Central memory CD8-positive, alpha-beta T cell (primary cell): ENCODE measurements around the gene BLOC1S1.

Experiments used
- ATAC-seq: fragments of 150-1000 bp; cut with Tn5 transposase; replicated peaks from 2 replicates; pipeline ENCODE4 v1.10.0; 2022; ENCODE audit warnings: mild to moderate bottlenecking, moderate FRiP score, moderate number of reproducible peaks; ENCODE audit not compliant: poor library complexity, severe bottlenecking; ENCODE audit errors: extremely low read depth
- DNase-seq, 2 donors: peaks; one replicate each; pipeline ENCODE4 v3.0.0; 2021; ENCODE audit warnings: low spot score in 2 of 2
- H3K27ac Mint-ChIP-seq: one replicate; pipeline ENCODE4 v1.8.0; 2022; ENCODE audit warnings: low read depth, mild to moderate bottlenecking, moderate library complexity, mixed read lengths
- H3K27me3 Mint-ChIP-seq: one replicate; pipeline ENCODE4 v1.8.0; 2022; ENCODE audit warnings: mixed read lengths
- H3K36me3 Mint-ChIP-seq: one replicate; pipeline ENCODE4 v1.8.0; 2022; ENCODE audit warnings: mild to moderate bottlenecking, moderate library complexity, mixed read lengths; ENCODE audit not compliant: insufficient read depth
- H3K4me1 Mint-ChIP-seq: one replicate; pipeline ENCODE4 v1.8.0; 2022; ENCODE audit warnings: mixed read lengths
- H3K4me3 Mint-ChIP-seq: one replicate; pipeline ENCODE4 v1.8.0; 2022; ENCODE audit warnings: mild to moderate bottlenecking, moderate library complexity, mixed read lengths
- H3K9me3 Mint-ChIP-seq: one replicate; pipeline ENCODE4 v1.8.0; 2022; ENCODE audit warnings: mixed read lengths

The BLOC1S1 gene

DNA sequence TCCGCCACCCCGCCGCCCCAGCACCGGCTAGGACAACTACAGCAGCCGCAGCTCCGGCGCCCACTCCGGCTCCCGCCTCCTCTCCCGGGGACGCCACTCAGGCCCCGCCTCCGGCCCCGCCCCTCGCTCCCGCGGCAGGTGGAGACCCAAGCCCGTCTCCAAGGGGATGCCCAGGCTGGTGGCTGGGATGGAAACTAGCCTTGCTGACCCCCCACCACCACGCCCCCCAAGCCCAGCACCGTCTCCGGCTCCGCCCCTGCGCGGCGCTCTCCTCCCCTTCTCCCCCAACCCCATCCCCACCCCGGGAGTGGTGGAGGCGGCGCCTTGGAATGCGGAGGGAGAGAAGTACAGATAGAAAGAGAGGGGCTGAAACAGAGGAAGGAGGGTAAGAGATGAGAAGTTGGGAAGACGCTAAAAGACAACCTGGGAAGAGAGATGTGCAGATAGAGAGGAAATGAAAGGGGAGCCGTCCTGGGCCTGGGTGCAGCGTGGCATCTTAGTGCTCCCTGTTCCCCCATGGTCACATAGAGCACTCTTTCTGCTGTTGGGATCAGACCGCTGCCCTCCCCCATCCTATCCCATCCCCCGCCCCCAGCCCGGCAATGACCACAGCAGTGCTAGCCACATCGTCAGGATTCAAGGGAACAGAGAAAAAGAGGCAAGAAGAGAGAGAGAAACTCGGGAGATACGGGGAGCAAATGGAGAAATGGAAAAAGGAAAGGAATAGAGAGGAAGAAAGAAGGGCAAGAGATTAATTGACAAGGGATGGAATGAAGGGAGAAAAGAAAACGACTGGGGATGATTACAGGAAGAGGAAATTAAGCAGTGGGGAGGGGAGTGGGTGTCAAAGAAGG, 7.8 kb upstream of the BLOC1S1 start, which contains the start of gene ITGA7:
Gene ITGA7, minus strand, starts transcription at position 64 of the 854 bp plus-strand sequence. CDS start 222 bp downstream, outside the sequence.
- peaks cover 20% of the 10 kb centered on the region for H3K4me1 Mint-ChIP-seq
- H3K36me3 Mint-ChIP-seq = peaks cover 2% of the 10 kb centered on the region
- ATAC-seq (peak; percentile 65), DNase-seq (no peak)
- peaks cover 39% of the 10 kb centered on the region for H3K27me3 Mint-ChIP-seq
- H3K9me3 Mint-ChIP-seq = no peaks in the 10 kb centered on the region
- H3K4me3 Mint-ChIP-seq = peak within 1 kb of the TSS; percentile 80
- peak within 1 kb of the TSS; percentile 78 for H3K27ac Mint-ChIP-seq

DNA sequence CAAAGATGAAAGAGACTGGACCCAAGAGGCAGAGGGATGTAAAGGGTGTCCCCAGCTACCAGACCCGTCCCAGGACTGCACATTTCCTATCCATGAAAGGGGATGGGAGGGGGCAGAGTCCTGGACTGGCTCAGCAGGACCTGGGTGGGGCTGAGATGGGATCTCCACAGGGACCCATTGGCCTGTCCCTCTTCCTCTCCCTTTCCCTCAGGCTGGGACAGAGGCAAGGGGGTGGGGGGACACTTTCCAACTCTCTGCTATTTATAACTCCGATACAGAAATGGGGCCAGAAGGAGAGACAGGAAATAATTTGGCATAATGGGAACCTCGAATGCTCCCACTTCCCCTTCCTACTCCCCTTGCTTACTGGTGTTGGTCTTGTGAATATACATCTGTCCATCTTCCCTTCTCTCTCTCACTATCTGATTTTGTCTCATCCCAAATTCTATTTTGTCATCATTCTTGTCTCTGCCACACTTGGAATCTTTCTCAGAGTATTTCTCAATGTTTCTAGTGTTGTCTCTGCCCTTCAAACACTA, 7.1 kb upstream of the BLOC1S1 start:
- H3K27me3 Mint-ChIP-seq = peaks cover 35% of the 10 kb centered on the region
- no peaks in the 10 kb centered on the region for H3K9me3 Mint-ChIP-seq
- ATAC-seq (no peak), DNase-seq (no peak)
- peaks cover 2% of the 10 kb centered on the region for H3K36me3 Mint-ChIP-seq
- peaks cover 20% of the 10 kb centered on the region for H3K4me1 Mint-ChIP-seq
- H3K27ac Mint-ChIP-seq = no peak overlapping the region
- H3K4me3 Mint-ChIP-seq = peak overlapping the region; percentile 80

DNA sequence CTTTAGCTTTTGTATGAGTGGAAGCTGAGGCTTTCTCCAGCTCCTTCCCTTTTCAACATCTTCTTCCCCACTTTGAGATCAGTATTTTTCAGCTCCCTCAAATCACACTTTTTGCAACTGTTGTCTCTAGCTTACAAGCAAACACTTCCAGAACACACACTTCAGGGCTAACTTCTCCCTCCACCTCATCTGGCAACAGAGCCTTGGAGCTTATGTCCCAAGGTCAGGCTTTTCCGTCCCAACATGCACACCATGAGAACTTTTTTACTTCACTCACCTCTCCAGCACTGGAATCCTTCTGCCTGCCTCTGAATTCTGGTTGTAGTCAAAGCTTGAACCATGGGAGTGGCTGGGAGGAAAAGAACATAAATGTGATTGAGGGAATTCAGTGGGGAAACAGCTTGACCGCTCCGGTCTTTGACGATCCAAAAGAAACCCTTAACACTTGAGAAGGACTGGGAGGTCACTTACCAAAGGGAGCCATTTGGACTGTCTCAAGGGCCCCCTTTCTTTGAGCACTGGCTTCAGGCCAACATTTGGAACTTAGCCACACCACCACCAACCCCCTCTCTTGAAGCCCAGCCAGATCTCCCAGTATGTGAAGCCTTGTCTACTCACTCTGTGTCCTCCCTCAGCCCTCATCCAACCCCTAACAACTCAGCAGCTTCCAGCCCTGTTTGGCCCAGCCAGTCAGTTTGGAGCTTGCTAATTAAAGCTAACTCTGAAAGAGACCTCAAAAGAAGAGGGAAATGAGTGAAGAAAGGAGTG, 3.9 kb upstream of the BLOC1S1 start:
- Mint-ChIP-seq H3K4me1 (peaks cover 33% of the 10 kb centered on the region), H3K4me3 (no peak overlapping the region), H3K36me3 (peaks cover 20% of the 10 kb centered on the region), H3K9me3 (no peaks in the 10 kb centered on the region), H3K27me3 (peaks cover 28% of the 10 kb centered on the region), H3K27ac (no peak overlapping the region)
- ATAC-seq = no peak
- DNase-seq = no peak

DNA sequence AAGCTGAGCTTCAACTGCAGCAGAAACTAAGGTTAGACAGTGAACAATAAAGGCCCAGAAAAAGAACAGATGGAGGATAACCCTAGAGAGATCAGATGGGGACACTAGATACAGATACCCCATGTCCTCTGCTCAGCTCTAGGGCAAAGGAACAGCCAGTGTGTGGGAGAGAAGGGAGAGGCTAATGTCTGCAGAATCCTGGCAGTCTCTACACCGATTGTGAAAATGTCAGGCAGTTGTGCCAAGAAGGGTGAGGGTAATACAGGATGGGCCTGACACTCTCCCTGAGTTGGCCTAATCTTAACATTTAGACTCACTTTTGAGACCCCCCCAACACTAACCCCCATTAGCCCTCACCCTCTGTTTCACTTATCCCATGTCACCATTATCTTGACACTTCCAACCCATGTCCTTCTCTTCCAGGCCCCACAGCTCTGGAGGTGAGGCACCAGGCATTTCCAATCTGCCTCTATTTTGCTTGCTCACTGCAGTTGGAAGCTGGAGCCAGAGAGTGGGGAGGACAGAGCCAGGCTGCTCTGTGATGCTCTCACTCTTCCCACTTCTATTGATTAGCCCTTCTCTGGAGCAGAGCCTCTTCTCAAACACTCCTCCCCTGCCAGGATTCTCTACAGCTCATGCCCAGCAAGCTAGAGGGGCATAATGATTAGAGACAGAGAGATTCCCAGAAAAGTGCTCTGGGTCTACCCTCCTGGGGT, 3.0 kb upstream of the BLOC1S1 start:
- Mint-ChIP-seq H3K27me3 (peaks cover 23% of the 10 kb centered on the region), H3K27ac (no peak overlapping the region), H3K9me3 (no peaks in the 10 kb centered on the region), H3K36me3 (peaks cover 21% of the 10 kb centered on the region), H3K4me1 (peaks cover 38% of the 10 kb centered on the region), H3K4me3 (no peak overlapping the region)
- no peak for DNase-seq
- no peak for ATAC-seq

DNA sequence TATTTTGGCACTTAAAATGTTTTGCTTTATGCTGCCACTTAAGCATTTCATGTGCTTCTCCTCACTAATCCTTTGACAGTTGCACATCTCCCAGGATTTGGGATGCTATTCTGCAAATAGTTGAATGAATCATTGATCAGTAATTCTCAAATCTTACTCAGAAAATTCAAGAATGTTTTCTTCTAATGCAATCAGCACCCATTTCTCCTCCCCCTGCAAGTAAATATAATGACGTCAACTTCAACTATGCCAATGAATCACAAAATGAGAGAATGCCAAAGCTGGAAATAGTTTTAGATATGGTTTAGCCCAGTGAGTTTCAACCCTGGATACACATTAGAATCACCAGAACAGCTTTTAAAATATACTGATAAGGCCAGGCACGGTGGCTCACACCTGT, 2.1 kb upstream of the BLOC1S1 start:
- H3K4me3 Mint-ChIP-seq = no peak overlapping the region
- no peak for DNase-seq
- H3K4me1 Mint-ChIP-seq = peaks cover 38% of the 10 kb centered on the region
- H3K36me3 Mint-ChIP-seq = peaks cover 19% of the 10 kb centered on the region
- peaks cover 15% of the 10 kb centered on the region for H3K27me3 Mint-ChIP-seq
- no peak for ATAC-seq
- H3K27ac Mint-ChIP-seq = no peak overlapping the region
- H3K9me3 Mint-ChIP-seq = no peaks in the 10 kb centered on the region

DNA sequence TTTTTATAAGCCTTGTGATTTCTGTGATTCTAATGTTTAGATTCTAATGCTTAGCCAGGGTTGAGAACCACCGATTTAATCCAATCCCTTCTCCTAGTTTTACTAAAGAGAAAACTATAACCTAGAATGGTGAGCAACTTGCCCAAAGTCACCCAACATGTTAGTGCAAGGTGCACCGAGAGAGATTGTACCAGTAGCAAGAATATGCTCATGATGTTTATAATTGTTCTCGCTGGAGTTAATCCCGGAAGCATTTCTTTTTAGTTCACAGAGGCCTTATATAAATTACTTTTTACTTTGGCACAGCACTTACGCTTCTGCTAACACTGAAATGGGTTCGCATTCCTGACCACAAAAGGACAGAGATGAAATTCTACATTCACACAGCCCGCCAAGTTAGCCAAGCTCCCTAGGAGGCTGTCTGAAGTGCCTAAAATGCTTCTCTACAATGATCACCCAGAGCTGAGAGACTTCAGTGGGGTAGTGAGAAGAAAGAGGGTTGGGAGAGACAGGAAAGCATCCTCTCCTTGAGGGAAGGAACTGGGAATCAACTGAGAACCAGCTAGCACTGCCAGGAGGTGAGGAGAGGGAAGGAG, 579 bp upstream of the BLOC1S1 start:
- Mint-ChIP-seq H3K4me3 (peak overlapping the region; percentile 85), H3K4me1 (peaks cover 34% of the 10 kb centered on the region), H3K9me3 (no peaks in the 10 kb centered on the region), H3K36me3 (peaks cover 19% of the 10 kb centered on the region), H3K27me3 (no peaks in the 10 kb centered on the region), H3K27ac (peak overlapping the region; percentile 95)
- ATAC-seq = no peak
- no peak for DNase-seq

DNA sequence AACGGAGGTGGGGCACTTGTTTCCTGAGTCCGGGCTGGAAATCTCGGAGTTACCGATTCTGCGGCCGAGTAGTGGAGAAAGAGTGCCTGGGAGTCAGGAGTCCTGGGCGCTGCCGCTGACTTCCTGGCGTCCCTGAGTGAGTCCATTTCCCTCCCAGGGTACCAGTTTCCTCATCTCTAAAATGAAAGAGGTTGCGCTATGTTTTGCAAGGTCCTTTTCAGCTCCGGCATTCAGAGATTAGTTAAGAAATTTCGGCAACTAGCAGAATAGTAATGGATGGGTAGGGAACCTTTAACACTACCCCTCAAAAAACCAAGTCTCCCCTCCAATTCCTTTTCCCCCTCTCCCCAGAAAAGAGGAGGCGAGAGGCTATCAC, 724 bp downstream of the BLOC1S1 start:
- DNase-seq = no peak
- ATAC-seq = no peak
- H3K4me3 Mint-ChIP-seq = peak overlapping the region; percentile 85
- no peaks in the 10 kb centered on the region for H3K9me3 Mint-ChIP-seq
- H3K27me3 Mint-ChIP-seq = no peaks in the 10 kb centered on the region
- H3K36me3 Mint-ChIP-seq = peaks cover 19% of the 10 kb centered on the region
- peak overlapping the region; percentile 95 for H3K27ac Mint-ChIP-seq
- peaks cover 34% of the 10 kb centered on the region for H3K4me1 Mint-ChIP-seq

DNA sequence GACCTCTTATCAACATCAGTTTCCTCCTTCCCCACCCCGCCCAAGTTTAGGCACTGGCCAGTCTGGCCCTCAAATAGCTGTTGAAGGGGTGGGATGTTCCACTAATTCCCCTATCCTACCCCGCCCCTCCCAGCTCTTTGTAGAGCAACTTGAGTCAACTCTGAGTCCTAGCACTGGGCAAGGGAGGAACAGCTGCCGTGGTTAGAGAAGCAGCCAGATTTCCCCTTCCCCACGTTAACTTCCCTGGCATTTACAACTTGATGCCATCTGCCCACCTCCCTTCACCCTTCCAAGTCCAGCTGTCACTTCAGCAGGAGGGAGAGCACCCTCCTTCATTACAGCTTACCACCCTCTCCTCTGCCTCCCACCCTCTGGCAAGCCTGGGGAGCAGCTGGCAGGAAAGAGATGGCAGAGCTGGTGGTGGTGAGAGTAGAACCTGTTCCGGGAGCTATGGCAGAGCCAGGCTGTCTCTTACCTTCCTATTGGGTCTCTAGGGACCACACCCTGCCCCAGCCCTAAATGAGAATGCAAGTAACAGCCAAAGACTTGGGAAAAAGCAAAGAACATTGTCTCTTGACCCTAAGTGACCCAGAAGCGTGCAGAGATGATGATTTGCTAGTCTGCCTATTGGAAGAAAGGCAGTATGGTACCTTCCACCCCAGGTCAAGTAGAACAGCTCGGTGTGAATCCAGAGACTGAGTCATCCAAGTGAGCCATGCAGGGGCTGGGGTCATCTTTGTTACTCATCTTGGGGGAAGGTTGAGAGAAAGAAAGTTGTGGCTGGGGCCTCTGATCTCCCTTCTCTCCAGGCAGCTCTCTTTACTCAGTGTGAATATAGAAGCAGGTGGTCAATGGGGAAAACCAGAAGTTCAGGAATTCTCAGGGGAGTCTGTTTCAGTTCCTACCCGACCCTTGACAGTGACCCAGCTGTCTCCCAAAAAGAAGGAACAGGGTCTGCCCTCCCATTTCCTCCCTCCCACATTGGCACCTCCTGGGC, 1.5 kb downstream of the BLOC1S1 start:
- Mint-ChIP-seq H3K27ac (peak overlapping the region; percentile 95), H3K4me1 (peaks cover 34% of the 10 kb centered on the region), H3K4me3 (peak overlapping the region; percentile 85), H3K27me3 (no peaks in the 10 kb centered on the region), H3K36me3 (peaks cover 19% of the 10 kb centered on the region), H3K9me3 (no peaks in the 10 kb centered on the region)
- ATAC-seq = no peak
- DNase-seq = no peak

DNA sequence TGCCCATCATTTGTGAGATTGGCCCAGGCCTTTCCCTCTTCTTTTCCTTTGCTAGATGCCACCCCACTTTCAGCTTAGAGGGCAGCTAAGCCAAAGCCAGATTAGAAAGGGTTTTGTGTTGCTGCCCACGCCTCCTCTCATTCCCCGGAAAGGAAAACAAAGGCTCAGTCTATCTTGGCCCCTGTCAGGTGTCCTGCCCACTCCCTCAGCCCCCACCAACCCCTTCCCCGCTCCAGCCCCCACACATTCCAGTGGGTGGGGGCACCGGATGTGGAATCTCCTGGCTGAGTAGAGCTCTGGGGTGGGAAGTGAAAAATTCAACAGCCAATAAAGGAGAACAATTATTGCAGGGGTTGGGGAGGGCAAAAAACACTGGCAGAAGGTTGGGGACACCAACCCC, 2.2 kb downstream of the BLOC1S1 start:
- H3K4me1 Mint-ChIP-seq = peaks cover 34% of the 10 kb centered on the region
- H3K4me3 Mint-ChIP-seq = peak overlapping the region; percentile 85
- DNase-seq = no peak
- peaks cover 19% of the 10 kb centered on the region for H3K36me3 Mint-ChIP-seq
- no peaks in the 10 kb centered on the region for H3K27me3 Mint-ChIP-seq
- no peak overlapping the region for H3K27ac Mint-ChIP-seq
- H3K9me3 Mint-ChIP-seq = no peaks in the 10 kb centered on the region
- no peak for ATAC-seq

DNA sequence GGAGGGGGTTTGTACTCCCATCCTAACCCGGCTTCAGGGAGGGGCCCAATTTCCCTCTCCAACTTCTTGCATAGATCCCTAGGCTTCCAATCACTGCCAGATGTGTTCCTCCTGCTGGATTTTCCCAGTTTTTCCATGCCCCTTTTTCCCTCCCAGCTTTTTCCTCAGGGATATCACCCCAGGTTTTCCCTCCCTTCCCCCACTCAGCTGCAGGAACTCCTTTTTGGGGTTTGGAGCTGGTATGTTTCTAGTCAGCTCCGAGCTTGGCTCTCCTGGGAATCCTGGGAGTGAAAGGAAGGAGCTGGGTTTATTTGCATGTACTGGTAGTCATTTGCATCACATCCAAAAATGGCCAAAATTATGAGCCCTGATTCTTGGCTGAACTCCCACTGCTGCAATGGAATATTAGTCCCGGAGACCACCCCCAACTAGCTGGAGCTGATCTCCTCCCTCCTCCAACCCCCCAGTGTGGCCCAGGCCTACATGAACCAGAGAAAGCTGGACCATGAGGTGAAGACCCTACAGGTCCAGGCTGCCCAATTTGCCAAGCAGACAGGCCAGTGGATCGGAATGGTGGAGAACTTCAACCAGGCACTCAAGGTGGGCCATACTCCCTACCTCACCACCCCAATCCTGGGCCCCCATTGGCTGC, 2.9 kb downstream of the BLOC1S1 start:
- no peak for DNase-seq
- H3K27ac Mint-ChIP-seq = no peak overlapping the region
- ATAC-seq = no peak
- peaks cover 34% of the 10 kb centered on the region for H3K4me1 Mint-ChIP-seq
- no peaks in the 10 kb centered on the region for H3K9me3 Mint-ChIP-seq
- no peak overlapping the region for H3K4me3 Mint-ChIP-seq
- no peaks in the 10 kb centered on the region for H3K27me3 Mint-ChIP-seq
- H3K36me3 Mint-ChIP-seq = peaks cover 19% of the 10 kb centered on the region

DNA sequence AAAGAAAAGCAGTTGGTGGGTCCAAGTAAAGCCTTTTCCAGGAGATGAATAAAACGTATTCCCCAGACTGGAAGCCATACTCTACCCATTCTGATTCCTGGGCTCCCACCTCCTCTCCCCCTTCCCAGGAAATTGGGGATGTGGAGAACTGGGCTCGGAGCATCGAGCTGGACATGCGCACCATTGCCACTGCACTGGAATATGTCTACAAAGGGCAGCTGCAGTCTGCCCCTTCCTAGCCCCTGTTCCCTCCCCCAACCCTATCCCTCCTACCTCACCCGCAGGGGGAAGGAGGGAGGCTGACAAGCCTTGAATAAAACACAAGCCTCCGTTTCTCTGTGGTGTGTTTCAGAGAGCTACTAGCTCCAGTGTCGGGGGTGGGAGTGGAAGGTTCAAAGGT, 3.5 kb downstream of the BLOC1S1 start:
- peaks cover 34% of the 10 kb centered on the region for H3K4me1 Mint-ChIP-seq
- peaks cover 19% of the 10 kb centered on the region for H3K36me3 Mint-ChIP-seq
- H3K27ac Mint-ChIP-seq = no peak overlapping the region
- no peak for DNase-seq
- H3K4me3 Mint-ChIP-seq = no peak overlapping the region
- H3K9me3 Mint-ChIP-seq = no peaks in the 10 kb centered on the region
- ATAC-seq = no peak
- H3K27me3 Mint-ChIP-seq = no peaks in the 10 kb centered on the region
